ENCODE results near the gene SECISBP2L.

SECISBP2L gene

GRCh38 chr15:48967336-48967735 lies 78.9 kb downstream of the SECISBP2L start:
- H3K4me3 ChIP-seq (ENCODE audit: low read depth, low read length), result no peak overlapping the region
- H3K27me3 ChIP-seq, result no peaks in the 10 kb centered on the region
- no peaks in the 10 kb centered on the region for H3K9me3 ChIP-seq
- DNase-seq, result no peak
- H3K4me1 ChIP-seq, result no peaks in the 10 kb centered on the region
- no peaks in the 10 kb centered on the region for H3K36me3 ChIP-seq
- TF ChIP-seq CTCF (IDR thresholded peaks at IDR 0.05; ENCODE audit: low read depth, low read length), result no peak

GRCh38 chr15:48966595-48967301 lies 79.5 kb downstream of the SECISBP2L start:
- H3K9me3 ChIP-seq, result no peaks in the 10 kb centered on the region
- no peak for DNase-seq
- H3K4me1 ChIP-seq, result no peaks in the 10 kb centered on the region
- H3K27me3 ChIP-seq, result no peaks in the 10 kb centered on the region
- TF ChIP-seq CTCF (IDR thresholded peaks at IDR 0.05; ENCODE audit: low read depth, low read length), result no peak
- H3K4me3 ChIP-seq (ENCODE audit: low read depth, low read length), result no peak overlapping the region
- no peaks in the 10 kb centered on the region for H3K36me3 ChIP-seq

GRCh38 chr15:48965972-48966371 lies 80.3 kb downstream of the SECISBP2L start:
- H3K9me3 ChIP-seq, result no peaks in the 10 kb centered on the region
- peak; percentile 23; the same call in 1 of the 2 replicates for TF ChIP-seq CTCF (IDR thresholded peaks at IDR 0.05; ENCODE audit: low read depth, low read length)
- peak; percentile 60 for DNase-seq
- H3K4me1 ChIP-seq, result no peaks in the 10 kb centered on the region
- no peak overlapping the region for H3K4me3 ChIP-seq (ENCODE audit: low read depth, low read length)
- no peaks in the 10 kb centered on the region for H3K36me3 ChIP-seq
- H3K27me3 ChIP-seq, result no peaks in the 10 kb centered on the region

GRCh38 chr15:48964898-48965297 lies 81.3 kb downstream of the SECISBP2L start:
- H3K4me3 ChIP-seq (ENCODE audit: low read depth, low read length), result no peak overlapping the region
- H3K9me3 ChIP-seq, result no peaks in the 10 kb centered on the region
- H3K4me1 ChIP-seq, result no peaks in the 10 kb centered on the region
- TF ChIP-seq CTCF (IDR thresholded peaks at IDR 0.05; ENCODE audit: low read depth, low read length), result no peak
- no peak for DNase-seq
- H3K27me3 ChIP-seq, result no peaks in the 10 kb centered on the region
- H3K36me3 ChIP-seq, result no peaks in the 10 kb centered on the region

GRCh38 chr15:48963524-48964113 lies 82.6 kb downstream of the SECISBP2L start, which contains the start of gene SHC4:
SHC4 (minus strand) TSS chr15:48963919; CDS start chr15:48963015, 904 bp downstream.
- TF ChIP-seq CTCF (IDR thresholded peaks at IDR 0.05; ENCODE audit: low read depth, low read length), result peak; percentile 47
- peak; percentile 81 for DNase-seq
- Histone ChIP-seq H3K4me1 (no peaks in the 10 kb centered on the region), H3K9me3 (no peaks in the 10 kb centered on the region), H3K36me3 (no peaks in the 10 kb centered on the region), H3K27me3 (no peaks in the 10 kb centered on the region), H3K4me3 (ENCODE audit: low read depth, low read length) (peak within 1 kb of the TSS; percentile 81)

Measured in BE2C (cell line).